HK-2 (cell line): ENCODE data around the gene KSR2.
"Not testable (repeated sequence)": the region's sequence is repeated elsewhere in the genome, so short reads cannot be mapped to it uniquely, and the experiment has no call there.

ENCODE experiments used
- DNase-seq: peaks from one replicate; pipeline ENCODE4 v3.0.0-alpha.2; 2018; ENCODE audit not compliant: unreplicated experiment

KSR2 gene

GRCh38 chr12:117761528-117762100 is 207.2 kb downstream of the KSR2 start:
- no peak for DNase-seq

GRCh38 chr12:117760990-117761389 is 207.8 kb downstream of the KSR2 start:
- no peak for DNase-seq

- no peak for DNase-seq
These were observed 218.1 kb downstream of the KSR2 start for GRCh38 chr12:117750657-117751056.

- DNase-seq: no peak
These were observed 219.4 kb downstream of the KSR2 start for GRCh38 chr12:117749431-117749830.

- not testable (repeated sequence) for DNase-seq
These were observed 222.4 kb downstream of the KSR2 start for GRCh38 chr12:117746358-117746757.

GRCh38 chr12:117744418-117744817 is 224.4 kb downstream of the KSR2 start:
- DNase-seq: no peak

GRCh38 chr12:117743761-117744160 is 225.0 kb downstream of the KSR2 start:
- DNase-seq: no peak

GRCh38 chr12:117742721-117743120 is 226.1 kb downstream of the KSR2 start:
- no peak for DNase-seq

GRCh38 chr12:117738233-117738632 is 230.6 kb downstream of the KSR2 start:
- no peak for DNase-seq

GRCh38 chr12:117733549-117733805 is 235.3 kb downstream of the KSR2 start:
- DNase-seq: no peak

- DNase-seq: no peak
These were observed 235.8 kb downstream of the KSR2 start for GRCh38 chr12:117732761-117733548.

GRCh38 chr12:117731131-117731530 is 237.7 kb downstream of the KSR2 start:
- not testable (repeated sequence) for DNase-seq

GRCh38 chr12:117727301-117727700 is 241.5 kb downstream of the KSR2 start:
- no peak for DNase-seq

GRCh38 chr12:117724543-117724942 is 244.2 kb downstream of the KSR2 start:
- DNase-seq: no peak

- DNase-seq: no peak
These were observed 250.2 kb downstream of the KSR2 start for GRCh38 chr12:117718559-117718958.

- no peak for DNase-seq
These were observed 250.6 kb downstream of the KSR2 start for GRCh38 chr12:117718141-117718540.

- DNase-seq: no peak
These were observed 254.6 kb downstream of the KSR2 start for GRCh38 chr12:117714203-117714602.

GRCh38 chr12:117710121-117710520 is 258.7 kb downstream of the KSR2 start:
- no peak for DNase-seq

GRCh38 chr12:117707861-117708260 is 260.9 kb downstream of the KSR2 start:
- DNase-seq: no peak

GRCh38 chr12:117703584-117703983 is 265.2 kb downstream of the KSR2 start:
- DNase-seq: no peak

- DNase-seq: no peak
These were observed 266.0 kb downstream of the KSR2 start for GRCh38 chr12:117702741-117703140.

GRCh38 chr12:117699575-117699974 is 269.2 kb downstream of the KSR2 start:
- DNase-seq: no peak

- DNase-seq: no peak
These were observed 269.7 kb downstream of the KSR2 start for GRCh38 chr12:117699118-117699517.

- no peak for DNase-seq
These were observed 272.8 kb downstream of the KSR2 start for GRCh38 chr12:117695956-117696355.
